RWPE2 (cell line): Measurements from ENCODE around the gene LRRC63.

Experiments used
- ATAC-seq: fragments of 200-7000 bp; cut with Tn5 transposase; 3 replicates; pipeline ENCODE4 v1.9.1; 2021; ENCODE audit warnings: low read depth
- DNase-seq: peaks from one replicate; pipeline ENCODE4 v3.0.0-alpha.2; 2020; ENCODE audit warnings: low spot score
- H3K27ac ChIP-seq: fragments of 450-650 bp; 2 replicates; pipeline ENCODE4 v1.5.1; 2017; ENCODE audit warnings: mild to moderate bottlenecking; ENCODE audit not compliant: poor library complexity, severe bottlenecking
- H3K27me3 ChIP-seq: fragments of 250-450 bp; sonication (Bioruptor Pico); 2 replicates; pipeline ENCODE4 v1.5.1; 2021; ENCODE audit warnings: mild to moderate bottlenecking, moderate library complexity; ENCODE audit not compliant: insufficient read depth, poor library complexity, severe bottlenecking
- H3K36me3 ChIP-seq: fragments of 250-450 bp; sonication (Bioruptor Pico); 2 replicates; pipeline ENCODE4 v1.5.1; 2020; ENCODE audit warnings: low read depth, mild to moderate bottlenecking, moderate library complexity
- H3K4me1 ChIP-seq: fragments of 250-450 bp; sonication (Bioruptor Pico); 2 replicates; pipeline ENCODE4 v1.5.1; 2021; ENCODE audit warnings: mild to moderate bottlenecking, moderate library complexity; ENCODE audit not compliant: insufficient read depth, poor library complexity, severe bottlenecking
- H3K4me3 ChIP-seq: fragments of 250-450 bp; sonication (Bioruptor Pico); 2 replicates; pipeline ENCODE4 v1.5.1; 2021; ENCODE audit warnings: mild to moderate bottlenecking, moderate library complexity; ENCODE audit not compliant: severe bottlenecking
- H3K9me3 ChIP-seq: fragments of 250-450 bp; sonication (Bioruptor Pico); 2 replicates; pipeline ENCODE4 v1.5.1; 2021; ENCODE audit warnings: mild to moderate bottlenecking, moderate library complexity; ENCODE audit not compliant: severe bottlenecking
- TF ChIP-seq, protein P1 (sequence below): fragments of 450-650 bp; IDR thresholded peaks from one replicate; pipeline ENCODE4 v1.5.1; 2017; ENCODE audit warnings: mild to moderate bottlenecking, moderate library complexity; ENCODE audit not compliant: poor library complexity, severe bottlenecking

Gene LRRC63

DNA sequence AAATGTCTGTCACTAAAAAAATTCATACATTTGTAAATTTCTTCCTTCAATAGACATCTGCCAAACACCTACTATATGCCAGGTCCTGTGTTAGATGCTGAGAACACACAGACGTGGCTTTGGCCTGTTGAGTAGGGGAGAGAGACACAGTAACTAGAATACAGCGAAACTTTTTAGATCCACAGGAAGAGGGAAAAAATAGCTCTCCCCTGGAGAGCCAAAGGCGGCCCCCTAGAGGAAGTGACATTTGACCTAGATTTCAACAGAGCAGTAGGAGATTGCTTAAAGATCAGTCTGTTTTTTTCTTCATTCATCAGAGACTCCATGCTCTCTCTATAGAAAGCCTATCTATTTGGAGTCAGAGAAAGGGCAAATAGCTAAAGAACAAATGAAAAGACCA lies 41.0 kb upstream of the LRRC63 start:
- no peaks in the 10 kb centered on the region for H3K4me1 ChIP-seq
- no peak overlapping the region for H3K27ac ChIP-seq
- H3K9me3 ChIP-seq, result no peaks in the 10 kb centered on the region
- TF ChIP-seq, protein P1, sequence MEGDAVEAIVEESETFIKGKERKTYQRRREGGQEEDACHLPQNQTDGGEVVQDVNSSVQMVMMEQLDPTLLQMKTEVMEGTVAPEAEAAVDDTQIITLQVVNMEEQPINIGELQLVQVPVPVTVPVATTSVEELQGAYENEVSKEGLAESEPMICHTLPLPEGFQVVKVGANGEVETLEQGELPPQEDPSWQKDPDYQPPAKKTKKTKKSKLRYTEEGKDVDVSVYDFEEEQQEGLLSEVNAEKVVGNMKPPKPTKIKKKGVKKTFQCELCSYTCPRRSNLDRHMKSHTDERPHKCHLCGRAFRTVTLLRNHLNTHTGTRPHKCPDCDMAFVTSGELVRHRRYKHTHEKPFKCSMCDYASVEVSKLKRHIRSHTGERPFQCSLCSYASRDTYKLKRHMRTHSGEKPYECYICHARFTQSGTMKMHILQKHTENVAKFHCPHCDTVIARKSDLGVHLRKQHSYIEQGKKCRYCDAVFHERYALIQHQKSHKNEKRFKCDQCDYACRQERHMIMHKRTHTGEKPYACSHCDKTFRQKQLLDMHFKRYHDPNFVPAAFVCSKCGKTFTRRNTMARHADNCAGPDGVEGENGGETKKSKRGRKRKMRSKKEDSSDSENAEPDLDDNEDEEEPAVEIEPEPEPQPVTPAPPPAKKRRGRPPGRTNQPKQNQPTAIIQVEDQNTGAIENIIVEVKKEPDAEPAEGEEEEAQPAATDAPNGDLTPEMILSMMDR, result no peak
- ATAC-seq (no peak), DNase-seq (no peak)
- no peaks in the 10 kb centered on the region for H3K36me3 ChIP-seq
- no peak overlapping the region for H3K4me3 ChIP-seq
- H3K27me3 ChIP-seq, result no peaks in the 10 kb centered on the region

DNA sequence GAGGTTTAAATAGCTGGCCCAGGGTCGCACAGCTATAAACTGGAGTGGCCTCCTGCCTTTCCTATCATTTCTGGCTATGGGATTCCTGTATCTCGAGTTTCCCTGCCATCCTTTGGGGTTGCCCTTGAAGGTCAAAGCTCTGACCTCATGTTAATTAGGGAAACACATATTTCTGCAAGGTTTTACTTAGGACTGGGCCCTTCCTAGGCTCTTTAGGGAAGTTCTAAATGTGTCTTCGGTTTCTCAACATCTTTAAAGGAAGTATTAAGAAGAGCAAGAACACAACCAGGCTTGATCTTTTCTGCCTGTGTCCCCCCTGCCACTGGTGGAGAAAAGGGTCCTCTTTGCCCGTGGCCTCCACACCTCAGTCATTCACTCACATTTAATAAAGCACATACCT lies 40.5 kb upstream of the LRRC63 start:
- TF ChIP-seq, protein P1, result no peak
- Histone ChIP-seq H3K36me3 (no peaks in the 10 kb centered on the region), H3K27ac (no peak overlapping the region), H3K4me3 (no peak overlapping the region), H3K4me1 (no peaks in the 10 kb centered on the region), H3K27me3 (no peaks in the 10 kb centered on the region), H3K9me3 (no peaks in the 10 kb centered on the region)
- no peak for ATAC-seq
- DNase-seq, result no peak

DNA sequence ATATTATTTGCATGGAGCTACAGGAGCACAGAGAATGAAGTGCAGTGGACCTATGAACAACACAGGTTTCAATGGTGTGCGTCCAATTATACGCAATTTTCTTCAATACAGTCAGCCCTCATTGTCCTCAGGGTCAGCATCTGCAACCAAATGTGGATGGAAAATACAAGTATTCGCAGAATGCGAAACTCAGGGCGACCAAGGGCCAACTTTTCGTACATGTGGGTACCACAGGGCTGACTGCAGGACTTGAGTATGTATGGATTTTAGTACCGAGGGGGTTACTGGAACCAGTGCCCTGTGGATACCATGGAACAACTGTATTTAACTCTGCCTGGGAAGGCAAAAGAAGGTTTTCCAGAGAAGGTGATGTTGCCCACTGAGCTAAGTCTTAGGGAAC lies 40.0 kb upstream of the LRRC63 start:
- no peak for DNase-seq
- ATAC-seq, result no peak
- no peak overlapping the region for H3K27ac ChIP-seq
- H3K9me3 ChIP-seq, result no peaks in the 10 kb centered on the region
- no peaks in the 10 kb centered on the region for H3K4me1 ChIP-seq
- no peaks in the 10 kb centered on the region for H3K27me3 ChIP-seq
- TF ChIP-seq, protein P1, result no peak
- no peaks in the 10 kb centered on the region for H3K36me3 ChIP-seq
- H3K4me3 ChIP-seq, result no peak overlapping the region

DNA sequence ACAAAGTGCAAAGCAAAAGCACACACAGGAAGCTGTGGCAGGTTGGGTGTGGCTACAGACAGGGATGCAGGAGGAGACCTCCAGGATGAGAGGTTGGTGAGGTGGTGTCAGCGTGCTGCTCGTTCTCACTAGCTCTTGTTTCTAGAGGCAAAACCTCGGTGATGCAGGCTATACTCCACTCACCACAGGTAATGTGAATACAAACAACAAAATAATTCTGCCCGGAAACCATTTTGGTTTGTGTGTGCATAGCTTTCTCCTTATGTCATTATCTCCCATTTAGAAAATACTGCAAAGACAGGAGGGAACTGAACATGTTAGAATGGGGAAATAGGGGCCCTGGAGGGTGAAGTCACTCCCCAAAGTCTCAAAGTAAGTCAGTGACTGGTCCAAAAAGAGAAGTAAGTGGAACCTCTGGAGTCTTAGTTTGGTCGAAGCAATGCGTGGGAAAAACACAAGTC lies 39.2 kb upstream of the LRRC63 start:
- Histone ChIP-seq H3K27ac (no peak overlapping the region), H3K36me3 (no peaks in the 10 kb centered on the region), H3K27me3 (no peaks in the 10 kb centered on the region), H3K9me3 (no peaks in the 10 kb centered on the region), H3K4me3 (no peak overlapping the region), H3K4me1 (no peaks in the 10 kb centered on the region)
- no peak for DNase-seq
- TF ChIP-seq, protein P1, result no peak
- no peak for ATAC-seq

DNA sequence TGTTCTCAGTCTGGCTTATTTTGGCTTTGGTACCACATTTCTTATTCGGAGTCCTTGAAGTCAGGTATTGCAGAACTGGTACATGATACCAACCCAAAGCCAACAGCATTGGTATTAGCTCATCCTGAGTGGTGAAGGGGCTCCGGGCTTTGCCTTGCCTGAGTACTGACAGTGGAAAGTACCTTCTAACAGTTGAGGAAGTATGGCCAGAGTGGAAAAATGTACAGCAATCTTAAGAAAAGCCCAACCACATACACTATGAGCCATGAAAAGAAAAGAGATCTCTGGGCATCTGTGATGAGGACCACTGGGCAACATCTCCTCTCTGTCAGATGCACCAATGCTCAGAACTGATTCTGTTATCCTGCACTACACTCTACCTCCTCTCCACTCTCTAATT lies 38.1 kb upstream of the LRRC63 start:
- Histone ChIP-seq H3K9me3 (no peaks in the 10 kb centered on the region), H3K36me3 (no peaks in the 10 kb centered on the region), H3K4me1 (no peaks in the 10 kb centered on the region), H3K27me3 (no peaks in the 10 kb centered on the region), H3K27ac (no peak overlapping the region), H3K4me3 (no peak overlapping the region)
- ATAC-seq (no peak), DNase-seq (no peak)
- TF ChIP-seq, protein P1, result no peak
